ENCODE data around the gene STARD3.

GRCh38 chr17:39694593-39694992, 57.6 kb downstream of the STARD3 start:
- TF ChIP-seq CTCF (IDR thresholded peaks at IDR 0.05; ENCODE audit: poor library complexity, severe bottlenecking) (no peak), EZH2 (IDR thresholded peaks at IDR 0.05; ENCODE audit: borderline replicate concordance, insufficient read depth, low read length, poor library complexity, severe bottlenecking) (no peak), POLR2AphosphoS5 (IDR thresholded peaks at IDR 0.05) (no peak), RAD21 (conservative IDR thresholded peaks at IDR 0.05) (no peak), EP300 (conservative IDR thresholded peaks at IDR 0.05; ENCODE audit: poor library complexity, severe bottlenecking) (no peak)
- TF ChIP-seq, protein P1, sequence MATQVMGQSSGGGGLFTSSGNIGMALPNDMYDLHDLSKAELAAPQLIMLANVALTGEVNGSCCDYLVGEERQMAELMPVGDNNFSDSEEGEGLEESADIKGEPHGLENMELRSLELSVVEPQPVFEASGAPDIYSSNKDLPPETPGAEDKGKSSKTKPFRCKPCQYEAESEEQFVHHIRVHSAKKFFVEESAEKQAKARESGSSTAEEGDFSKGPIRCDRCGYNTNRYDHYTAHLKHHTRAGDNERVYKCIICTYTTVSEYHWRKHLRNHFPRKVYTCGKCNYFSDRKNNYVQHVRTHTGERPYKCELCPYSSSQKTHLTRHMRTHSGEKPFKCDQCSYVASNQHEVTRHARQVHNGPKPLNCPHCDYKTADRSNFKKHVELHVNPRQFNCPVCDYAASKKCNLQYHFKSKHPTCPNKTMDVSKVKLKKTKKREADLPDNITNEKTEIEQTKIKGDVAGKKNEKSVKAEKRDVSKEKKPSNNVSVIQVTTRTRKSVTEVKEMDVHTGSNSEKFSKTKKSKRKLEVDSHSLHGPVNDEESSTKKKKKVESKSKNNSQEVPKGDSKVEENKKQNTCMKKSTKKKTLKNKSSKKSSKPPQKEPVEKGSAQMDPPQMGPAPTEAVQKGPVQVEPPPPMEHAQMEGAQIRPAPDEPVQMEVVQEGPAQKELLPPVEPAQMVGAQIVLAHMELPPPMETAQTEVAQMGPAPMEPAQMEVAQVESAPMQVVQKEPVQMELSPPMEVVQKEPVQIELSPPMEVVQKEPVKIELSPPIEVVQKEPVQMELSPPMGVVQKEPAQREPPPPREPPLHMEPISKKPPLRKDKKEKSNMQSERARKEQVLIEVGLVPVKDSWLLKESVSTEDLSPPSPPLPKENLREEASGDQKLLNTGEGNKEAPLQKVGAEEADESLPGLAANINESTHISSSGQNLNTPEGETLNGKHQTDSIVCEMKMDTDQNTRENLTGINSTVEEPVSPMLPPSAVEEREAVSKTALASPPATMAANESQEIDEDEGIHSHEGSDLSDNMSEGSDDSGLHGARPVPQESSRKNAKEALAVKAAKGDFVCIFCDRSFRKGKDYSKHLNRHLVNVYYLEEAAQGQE (IDR thresholded peaks at IDR 0.05; ENCODE audit: borderline replicate concordance): no peak

Measured in neural cell (in vitro differentiated cells).